Medulla oblongata (tissue), 1 donor: ENCODE measurements around the gene CNTNAP4.

Experiments used
- DNase-seq: peaks from one replicate; pipeline ENCODE4 v3.0.0-alpha.2; 2015; ENCODE audit errors: extremely low spot score

The CNTNAP4 gene

DNA sequence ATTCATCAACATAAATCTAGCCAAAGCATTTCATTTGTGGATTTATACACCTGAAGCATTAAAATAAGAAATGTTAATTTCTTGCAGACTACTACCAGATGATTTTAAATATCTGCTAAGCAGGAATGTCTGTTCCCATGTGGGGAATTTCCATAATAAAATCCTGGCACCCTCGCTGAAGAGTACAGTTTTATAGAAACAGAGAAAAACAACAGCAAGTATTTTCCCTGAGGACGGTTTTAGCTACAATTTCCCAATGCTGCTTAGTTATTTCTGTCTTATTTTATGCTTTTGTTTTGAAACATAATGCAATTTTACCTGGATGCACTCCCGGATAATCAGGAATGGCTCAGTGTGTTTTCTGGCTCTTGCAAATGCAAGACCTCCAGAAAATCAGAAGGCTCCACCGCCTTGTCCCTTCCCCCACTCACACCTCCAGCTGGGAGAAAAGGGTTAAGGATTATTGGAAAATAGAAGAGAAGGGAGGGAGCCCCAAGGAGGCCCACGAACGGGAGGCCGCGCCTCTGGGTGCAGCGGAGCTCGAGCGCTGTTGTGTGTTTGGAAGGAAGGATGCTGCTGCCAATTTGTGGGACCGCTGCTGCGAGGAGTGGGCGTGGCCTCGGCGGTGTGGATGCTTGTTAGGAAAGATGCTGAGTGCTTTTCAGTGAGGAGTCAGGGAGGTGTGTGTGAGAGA, at the start of gene CNTNAP4:
Gene CNTNAP4, plus strand, starts transcription at position 657 of the 694 bp plus-strand sequence. CDS start 262 bp downstream, outside the sequence.
- DNase-seq = peak; percentile 75

GRCh38 chr16:76228546-76229146, 48.6 kb upstream of the CNTNAP4 start:
- no peak for DNase-seq

DNA sequence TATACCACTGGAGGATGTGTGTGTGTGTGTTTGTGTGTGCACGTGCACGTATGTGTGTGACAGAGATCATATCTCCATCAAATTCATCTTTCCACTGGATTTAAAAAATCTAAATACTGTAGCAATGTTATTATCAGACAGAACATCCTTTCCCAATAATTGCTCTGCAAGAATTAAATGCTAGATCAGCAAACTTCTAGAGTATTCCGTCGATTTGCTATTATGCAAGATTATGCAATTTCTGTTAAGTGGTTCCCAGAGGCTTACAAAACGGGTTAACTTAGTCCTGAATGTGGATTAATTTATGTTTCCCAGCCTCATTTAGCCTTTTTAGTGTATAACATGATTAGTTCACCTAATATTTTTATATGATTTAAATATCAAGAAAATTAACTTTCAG, 44.5 kb upstream of the CNTNAP4 start:
- no peak for DNase-seq

DNA sequence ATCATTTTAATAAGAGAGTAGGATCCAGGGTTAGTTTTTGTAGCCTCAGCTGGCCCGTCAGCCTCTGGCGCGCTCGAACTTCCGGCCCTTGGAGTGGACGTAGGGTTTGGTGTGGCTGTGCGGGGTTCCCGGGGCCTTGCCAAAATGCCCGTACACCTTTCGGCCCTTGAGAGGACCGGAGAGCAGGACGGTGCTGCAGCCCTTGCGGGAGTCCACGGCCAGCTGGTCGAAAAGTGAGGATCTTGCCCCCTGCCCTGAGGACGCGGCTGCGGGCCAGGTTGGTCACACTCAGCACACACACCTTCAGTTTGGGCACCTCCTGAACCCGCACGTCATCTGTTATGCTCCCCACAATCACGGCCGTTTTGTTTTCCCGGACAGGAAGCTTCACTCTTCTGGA, 42.2 kb upstream of the CNTNAP4 start:
- no peak for DNase-seq

- DNase-seq = no peak
Measured at GRCh38 chr16:76235426-76235825, 41.8 kb upstream of the CNTNAP4 start.

DNA sequence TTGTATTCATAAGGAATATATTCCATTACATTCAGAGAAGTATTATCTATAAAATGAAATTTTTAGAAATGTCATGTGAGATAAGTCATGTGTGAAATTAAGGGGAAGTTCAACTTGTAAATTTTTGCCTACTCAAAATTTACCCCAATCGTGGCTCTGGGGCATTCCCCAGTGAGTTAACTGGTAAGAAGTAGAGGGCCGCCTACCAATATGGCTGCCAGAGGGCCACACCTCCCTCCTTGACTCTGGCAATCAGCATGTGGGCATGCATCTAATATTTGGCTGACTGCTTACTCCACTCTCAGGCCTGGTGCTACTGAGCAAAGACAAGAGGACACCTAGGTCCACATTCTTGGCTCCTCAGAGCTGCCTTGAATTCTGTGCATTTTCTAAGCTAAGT, 39.7 kb upstream of the CNTNAP4 start:
- DNase-seq = no peak

DNA sequence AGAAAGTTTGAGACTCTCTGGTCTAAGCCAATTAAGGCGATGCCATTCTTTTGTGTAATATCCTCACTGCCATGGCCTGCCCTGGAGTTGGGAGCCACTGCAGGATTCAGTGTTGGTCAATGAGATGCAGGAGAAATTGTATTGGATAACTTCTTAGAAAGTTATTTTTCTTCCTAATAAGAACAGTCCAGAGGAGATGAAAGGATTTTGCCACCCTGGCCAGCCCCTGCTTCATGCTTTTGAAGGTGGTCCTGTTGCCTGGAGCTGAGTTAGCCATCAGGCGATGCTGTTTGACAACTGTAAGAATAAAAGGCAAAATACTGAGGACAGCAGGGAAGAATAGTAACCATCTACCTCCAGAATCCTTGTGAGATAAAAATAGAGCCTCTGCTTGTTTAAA, 35.4 kb upstream of the CNTNAP4 start:
- peak; percentile 41 for DNase-seq

GRCh38 chr16:76243620-76244019, 33.6 kb upstream of the CNTNAP4 start:
- no peak for DNase-seq

DNA sequence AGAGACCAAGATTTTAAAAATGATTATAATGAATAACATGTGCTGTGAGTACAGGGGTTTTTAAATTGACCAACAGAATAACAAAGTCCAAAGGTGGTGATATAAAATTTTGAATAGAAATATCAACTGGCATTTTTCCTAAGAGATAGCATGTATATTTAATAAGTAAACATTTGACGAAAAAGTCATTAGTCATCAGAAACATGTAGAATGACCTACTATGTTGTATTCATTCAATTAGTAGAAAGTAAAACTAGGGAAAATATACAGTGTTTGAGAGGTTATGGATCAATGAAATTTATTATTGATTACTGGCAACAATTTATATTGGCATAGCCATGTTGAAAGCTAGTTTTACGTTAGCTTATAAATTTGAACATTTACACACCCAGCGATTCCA, 30.6 kb upstream of the CNTNAP4 start:
- DNase-seq = no peak

DNA sequence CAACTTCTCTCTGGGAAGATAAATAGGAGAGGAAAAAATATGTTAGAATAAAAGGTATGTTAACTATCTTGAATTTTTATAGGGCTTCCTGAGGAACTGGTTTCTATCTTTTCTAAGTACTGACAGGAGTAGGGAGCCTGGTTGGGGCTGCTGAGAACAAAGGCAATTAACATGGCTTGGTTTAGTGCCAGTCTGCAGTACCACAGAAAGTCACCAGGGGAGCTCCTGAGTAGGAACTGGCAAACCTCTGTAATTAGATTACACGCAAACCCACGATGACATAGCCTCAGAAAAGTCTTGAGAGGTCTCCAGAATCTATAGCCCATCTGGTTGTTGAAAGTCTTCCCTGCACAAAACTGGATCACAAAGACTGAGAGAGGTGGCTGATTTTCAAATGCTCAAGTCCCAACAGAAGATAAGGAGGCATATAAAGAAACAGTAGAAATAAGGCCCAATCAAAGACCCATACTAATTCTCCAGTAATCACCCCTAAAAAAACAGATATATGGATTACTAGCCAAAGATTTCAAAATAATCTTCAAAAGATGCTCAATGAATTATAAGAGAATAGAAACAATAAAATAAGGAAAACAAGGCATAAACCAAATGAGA, 11.7 kb upstream of the CNTNAP4 start:
- DNase-seq = no peak

DNA sequence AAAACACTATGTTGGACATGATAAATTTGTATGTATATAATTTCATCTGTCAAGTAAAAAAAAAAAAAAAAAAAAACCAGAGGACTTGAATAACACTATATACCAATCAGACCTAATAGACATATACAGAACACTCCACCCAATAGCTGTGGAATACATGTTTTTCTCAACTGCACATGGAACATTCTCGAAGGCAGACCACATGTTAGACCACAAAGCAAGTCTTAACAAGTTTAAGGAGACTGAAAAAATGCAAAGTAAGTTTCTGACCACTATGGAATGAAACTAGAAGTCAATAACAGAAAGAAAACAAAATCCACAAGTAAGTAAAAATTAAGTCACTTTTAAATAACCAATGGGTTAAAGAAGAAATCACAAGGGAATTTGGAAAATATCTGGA, 8.4 kb upstream of the CNTNAP4 start:
- no peak for DNase-seq

DNA sequence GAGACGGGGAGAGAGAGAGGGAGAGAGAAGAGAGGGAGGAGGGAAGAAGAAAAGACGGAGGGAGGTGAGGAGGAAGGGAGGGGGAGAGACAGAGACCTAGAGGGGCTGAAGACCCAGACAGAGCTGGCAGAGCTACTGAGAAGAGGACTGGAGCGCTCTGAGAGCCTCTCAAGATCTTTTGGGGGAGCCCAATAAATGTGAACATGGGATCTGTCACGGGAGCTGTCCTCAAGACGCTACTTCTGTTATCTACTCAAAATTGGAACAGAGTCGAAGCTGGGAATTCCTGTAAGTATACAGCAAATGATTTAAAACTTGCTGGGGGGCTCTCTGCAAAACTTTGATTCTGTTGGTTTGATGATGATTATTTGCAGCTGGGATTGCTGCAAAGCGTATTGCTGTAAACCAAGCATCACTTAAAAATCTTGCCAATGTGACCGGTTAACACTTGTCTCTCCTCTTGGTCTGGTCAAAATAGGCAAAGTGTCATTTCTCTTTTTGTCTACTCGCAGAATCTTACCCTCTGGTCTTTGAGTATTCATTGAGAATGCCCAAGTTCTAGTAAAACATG, 344 bp downstream of the CNTNAP4 start:
- peak; percentile 49 for DNase-seq

DNA sequence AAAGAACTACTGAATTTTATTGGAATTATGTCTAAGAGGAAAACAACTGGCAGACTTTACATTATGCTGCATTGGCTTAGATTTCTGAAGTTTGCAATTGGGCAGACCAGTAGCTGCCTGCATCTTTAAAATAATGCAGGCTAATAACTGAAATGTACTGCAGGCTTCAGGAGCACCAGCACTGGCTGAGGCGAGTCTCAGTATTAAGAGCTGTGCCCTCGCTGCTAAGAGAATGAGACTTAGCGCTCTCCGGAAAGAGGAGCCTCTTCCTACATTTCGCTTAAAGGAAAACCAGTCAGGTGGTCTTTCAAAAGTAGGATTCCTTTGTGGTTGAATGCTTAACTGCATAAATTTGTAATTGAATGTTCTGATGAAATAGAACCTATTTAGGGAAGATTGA, 885 bp downstream of the CNTNAP4 start:
- peak; percentile 54 for DNase-seq

GRCh38 chr16:76278980-76279379, 1.8 kb downstream of the CNTNAP4 start:
- DNase-seq = peak; percentile 86

DNA sequence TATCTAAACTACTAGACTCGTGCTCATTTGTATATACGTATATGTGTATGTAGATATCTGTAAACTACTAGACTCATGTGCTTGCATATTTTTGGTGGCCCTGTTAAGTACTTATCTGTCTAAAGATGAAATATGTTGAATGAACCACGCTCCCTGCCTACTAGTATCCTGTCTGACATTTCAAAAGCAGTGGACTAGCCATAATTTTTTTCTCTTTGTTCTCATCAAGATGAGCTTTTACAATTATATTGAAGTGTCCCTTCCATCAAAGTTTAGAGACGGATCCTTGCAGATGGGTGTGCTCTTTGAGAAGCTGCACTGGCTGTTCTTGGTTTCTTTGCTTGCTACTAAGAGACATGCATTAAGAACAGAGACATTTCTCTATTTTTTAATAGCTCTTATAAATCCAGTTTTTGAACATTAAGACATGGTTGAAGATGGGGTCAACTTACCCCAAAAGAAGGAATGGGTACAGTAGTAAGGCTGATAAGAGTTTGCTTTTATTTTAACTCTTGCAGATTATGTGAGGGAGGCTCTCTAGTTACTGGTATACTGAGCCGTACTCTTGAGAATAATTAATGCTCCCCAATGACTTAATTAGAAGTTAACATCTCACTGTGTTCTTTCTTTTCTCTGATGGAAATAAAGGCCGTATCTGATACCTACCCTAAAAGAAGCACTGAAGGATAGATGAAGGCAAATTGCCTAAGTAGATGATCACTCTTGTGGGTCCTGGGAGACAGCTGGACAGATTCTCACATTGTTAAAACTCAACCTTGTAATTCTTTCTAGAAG, 3.4 kb downstream of the CNTNAP4 start:
- DNase-seq = no peak

DNA sequence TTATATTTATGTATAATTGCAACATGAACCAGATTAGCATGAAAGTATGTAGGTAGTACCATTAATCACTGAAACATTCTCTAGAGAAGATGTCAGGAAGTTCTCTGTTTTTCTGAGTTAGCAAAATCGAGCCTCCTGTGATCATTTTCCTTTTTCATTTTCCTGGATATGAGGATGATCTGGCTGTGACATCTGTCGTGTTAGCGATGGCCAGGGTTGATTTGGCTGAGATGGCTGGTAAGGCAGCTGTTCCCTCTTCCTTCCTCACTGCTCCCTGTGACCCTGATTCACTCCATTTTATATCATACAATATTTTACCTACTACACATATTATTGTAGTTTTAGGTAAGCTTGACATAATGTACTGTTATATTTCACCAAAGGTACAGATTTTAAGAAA, 10.3 kb downstream of the CNTNAP4 start:
- no peak for DNase-seq

- DNase-seq = no peak
Measured at GRCh38 chr16:76292218-76292617, 15.0 kb downstream of the CNTNAP4 start.

DNA sequence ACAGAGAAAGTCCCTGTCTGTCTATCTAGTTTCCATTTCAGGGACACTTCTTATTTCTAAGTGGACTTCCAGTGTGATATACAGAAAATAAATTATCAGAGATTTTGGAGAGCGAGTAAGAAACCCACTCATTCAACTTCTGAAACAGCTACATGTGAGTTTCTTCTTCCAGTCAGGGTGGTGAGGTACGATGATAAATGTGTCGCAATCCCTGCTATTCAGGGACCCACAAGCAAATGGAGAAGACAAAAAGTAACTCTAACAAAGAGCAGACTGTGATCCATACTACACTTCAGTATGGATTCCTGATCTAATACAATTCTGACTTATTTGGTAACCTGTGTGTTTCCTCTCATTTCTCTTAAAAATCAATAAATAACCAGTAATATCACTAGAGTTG, 16.8 kb downstream of the CNTNAP4 start:
- DNase-seq = no peak

DNA sequence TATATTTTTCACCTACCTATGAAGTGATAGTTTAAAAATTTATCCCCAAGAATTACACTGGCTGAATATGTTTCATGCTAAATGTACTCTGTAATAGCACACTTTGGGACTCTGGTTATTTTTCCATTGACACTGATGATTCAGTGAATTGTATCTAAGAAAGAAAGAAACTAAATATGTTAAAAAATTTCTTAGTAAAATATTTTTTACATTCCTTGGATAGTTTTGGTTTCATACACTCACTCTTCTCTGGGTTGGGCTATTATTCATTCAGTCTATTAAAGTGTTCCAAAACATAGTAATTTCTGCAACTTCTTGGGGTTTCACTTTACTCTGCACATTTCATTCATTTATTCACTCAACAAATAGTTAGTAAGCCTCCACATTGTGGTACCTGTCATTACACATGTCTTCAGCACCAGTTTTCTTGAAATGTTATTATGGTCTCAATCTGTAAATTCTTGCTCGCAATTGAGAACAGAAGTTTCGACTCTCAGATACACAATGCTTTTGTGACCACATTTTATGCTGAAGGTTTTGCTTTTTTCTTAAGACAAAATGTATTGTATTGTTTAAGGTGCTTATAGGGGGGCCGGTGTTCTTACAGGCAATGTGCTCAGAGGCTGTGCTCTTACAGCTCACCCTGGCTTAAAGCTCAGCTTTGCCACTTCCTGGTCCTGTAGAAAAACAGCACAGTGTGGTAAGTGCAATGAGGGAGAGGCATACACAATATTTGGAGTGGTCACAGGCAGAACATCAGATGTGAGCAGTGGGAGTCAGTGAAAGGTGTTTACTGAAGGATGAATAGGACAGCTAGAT, 17.4 kb downstream of the CNTNAP4 start:
- no peak for DNase-seq

- no peak for DNase-seq
Measured at GRCh38 chr16:76297941-76298340, 20.7 kb downstream of the CNTNAP4 start.

- no peak for DNase-seq
Measured at GRCh38 chr16:76303637-76304314, 26.6 kb downstream of the CNTNAP4 start.
